Skin epidermis (tissue), 12 donors: ENCODE data around the gene GPX2.
A peak's percentile ranks its signal among the peaks of the same experiment; 100 is the strongest.

Experiments used
- H3K27ac ChIP-seq, 21 experiments: fragments of 200-600 bp; sonication (generic) in 11 of 21; one replicate each; pipeline ENCODE4 v1.5.0; 2020; ENCODE audit warnings: mild to moderate bottlenecking in 3 of 21, inconsistent platforms in 2 of 21, moderate library complexity in 2 of 21
- H3K4me3 ChIP-seq, 7 experiments: fragments of 200-600 bp; sonication (generic) in 2 of 7; one replicate each; pipeline ENCODE4 v1.5.0; 2020; ENCODE audit warnings: inconsistent platforms in 2 of 7, mild to moderate bottlenecking in 2 of 7, moderate library complexity in 1 of 7

GPX2 gene

GRCh38 chr14:64944861-64945260 is 2.3 kb upstream of the GPX2 start:
- Histone ChIP-seq H3K4me3 (no peak overlapping the region), H3K27ac (no peak overlapping the region)

GRCh38 chr14:64944041-64944440 is 1.5 kb upstream of the GPX2 start:
- peak overlapping the region in 3 of 21 experiments; percentile 22 to 68 (median 63) for H3K27ac ChIP-seq
- H3K4me3 ChIP-seq, result no peak overlapping the region

DNA sequence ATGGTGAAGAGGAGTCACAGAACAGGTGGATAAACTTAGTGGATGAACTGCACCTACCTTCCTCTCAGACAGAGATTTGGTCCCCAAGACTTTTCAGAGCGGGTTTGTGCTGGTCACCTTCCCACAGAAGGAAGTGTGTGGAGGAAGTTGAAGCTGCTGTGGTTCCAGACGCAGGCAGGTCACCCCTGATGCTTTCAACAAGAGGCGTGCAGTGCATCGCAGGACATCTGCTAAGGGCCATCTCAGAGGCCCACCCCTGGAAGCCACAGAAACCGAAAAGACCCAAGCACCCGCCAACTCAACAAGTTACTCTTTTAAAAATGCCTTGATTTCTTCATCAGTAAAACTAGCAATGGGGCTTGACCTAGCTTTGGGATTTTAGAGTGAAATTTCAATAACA is 1.0 kb upstream of the GPX2 start:
- Histone ChIP-seq H3K4me3 (no peak overlapping the region), H3K27ac (peak overlapping the region in 7 of 21 experiments; percentile 21 to 73 (median 63))

DNA sequence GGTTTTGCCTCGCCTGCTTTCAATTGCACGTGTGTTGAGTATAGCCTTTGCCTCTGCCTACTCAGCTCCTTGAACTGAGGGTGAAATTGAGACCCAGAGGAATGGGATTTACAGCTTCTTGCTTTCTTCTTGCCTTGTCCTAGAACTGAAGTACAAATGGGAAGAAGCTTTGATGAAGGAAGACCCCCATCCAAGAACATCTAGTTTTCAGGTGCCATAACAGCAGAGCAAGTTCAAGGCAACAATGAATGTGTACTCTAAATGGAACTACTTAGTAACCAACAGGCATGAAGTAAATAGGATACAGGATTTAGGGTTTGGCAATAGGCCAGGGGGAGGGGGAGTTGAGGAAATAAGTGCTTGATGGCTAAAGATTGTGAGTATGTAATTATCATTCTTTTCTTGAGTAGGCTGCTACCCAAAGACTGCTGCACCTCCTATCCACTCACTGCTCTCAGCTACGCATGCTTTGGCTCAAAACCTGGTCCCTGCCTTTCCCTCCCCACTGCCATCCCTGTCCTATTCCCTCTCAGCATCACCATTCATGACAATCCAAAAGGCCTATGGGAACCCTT is 2.1 kb downstream of the GPX2 start:
- no peak overlapping the region for H3K4me3 ChIP-seq

DNA sequence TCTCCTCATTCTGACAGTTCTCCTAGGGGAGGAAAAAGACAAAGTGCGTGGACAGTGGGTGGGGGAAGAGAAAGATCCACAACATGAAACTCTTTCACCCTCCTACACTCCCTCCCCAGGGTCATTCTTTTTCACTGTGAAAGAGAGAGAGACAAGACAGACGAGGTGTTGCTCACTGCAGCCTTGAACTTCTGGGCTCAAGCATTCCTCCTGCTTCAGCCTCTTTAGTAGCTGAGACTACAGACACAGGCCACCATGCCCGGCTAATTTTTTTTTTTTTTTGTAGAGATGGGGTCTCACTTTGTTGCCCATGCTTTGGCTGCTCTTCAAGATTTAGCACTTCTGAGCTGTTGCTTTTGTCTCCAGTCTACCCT is 2.7 kb downstream of the GPX2 start:
- Histone ChIP-seq H3K4me3 (no peak overlapping the region), H3K27ac (no peak overlapping the region)

More for the DNA sequence above, 2.1 kb downstream of the GPX2 start:
- no peak overlapping the region for H3K27ac ChIP-seq

DNA sequence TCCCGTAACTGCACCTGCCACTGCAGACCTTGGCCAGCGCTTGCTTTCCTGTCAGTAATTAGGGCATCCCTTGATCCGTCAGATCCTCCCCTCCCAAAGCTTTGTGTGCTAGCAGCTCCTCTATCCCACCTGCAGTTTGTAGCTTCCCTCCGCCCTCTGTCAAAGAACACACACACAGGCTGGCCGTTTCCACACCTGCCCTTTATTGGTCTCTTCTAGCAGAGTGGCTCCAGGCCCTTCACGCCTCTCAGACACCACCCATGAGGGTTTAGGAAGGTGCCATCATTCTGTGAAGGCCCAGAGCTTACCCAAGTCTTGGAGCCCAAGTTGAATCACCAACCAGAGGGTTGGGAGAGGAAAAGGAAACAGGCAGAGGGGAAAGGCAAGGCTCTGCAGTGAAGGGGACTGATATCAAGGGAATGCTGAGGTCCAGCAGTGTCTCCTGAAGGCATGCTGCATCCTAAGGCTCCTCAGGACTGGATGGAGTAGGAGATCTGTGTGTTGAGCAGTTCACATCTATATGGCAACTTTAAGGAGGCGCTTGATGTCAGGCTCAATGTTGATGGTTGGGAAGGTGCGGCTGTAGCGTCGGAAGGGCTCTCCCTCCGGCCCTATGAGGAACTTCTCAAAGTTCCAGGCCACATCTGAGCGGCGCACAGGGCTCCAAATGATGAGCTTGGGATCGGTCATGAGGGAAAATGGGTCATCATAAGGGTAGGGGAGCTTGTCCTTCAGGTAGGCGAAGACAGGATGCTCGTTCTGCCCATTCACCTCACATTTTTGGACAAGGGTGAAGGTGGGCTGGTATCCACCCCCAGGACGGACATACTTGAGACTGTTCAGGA is 3.4 kb downstream of the GPX2 start:
- Histone ChIP-seq H3K4me3 (no peak overlapping the region), H3K27ac (no peak overlapping the region)

DNA sequence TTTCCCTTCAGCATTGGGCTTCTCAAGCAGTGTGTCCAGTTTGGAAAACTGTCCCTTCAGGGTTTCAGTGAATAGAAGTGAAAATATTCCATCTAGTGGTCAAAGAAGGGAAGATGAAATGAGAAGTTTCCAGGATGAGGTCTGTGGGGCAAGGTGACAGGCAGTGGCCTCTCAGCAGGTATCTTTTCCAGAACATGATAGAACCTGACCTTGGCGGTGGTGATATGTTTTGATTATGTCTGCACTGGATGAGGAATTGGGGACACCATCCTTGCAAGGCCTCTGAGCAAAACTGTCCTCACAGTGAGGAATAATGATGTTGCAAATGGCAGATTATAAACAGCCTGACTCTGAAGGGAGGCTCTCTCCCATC is 4.7 kb downstream of the GPX2 start:
- Histone ChIP-seq H3K27ac (no peak overlapping the region), H3K4me3 (no peak overlapping the region)

DNA sequence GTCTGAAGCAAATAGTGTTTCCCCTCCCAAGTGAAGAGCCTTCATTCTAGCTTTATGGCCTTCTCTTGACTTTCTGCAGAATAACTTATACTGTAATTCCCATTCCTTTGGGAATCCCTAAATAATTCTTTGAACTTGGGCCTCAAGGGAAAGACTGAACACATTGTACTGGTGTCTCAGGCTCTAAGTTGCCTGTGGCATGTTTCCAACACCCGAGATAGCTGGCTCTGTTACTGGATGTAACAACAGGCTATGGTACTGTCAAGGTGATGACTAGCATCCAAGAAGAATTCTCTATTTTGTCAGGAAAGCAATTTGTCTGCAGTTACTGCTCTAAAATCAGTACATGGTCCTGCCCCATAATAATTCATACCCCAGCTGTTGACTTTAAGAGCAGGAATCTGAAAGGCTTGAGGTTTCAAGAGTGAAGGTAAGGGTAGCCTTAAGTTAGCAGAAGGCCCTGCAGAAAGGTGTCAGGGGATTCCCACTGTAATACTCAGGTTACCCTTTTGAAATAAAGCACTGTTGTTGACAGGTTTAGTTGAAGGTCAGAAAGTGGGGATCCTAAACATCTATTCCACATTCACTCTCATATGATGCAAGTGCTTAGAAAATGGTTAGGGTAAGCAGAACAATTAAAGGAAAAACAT is 5.2 kb downstream of the GPX2 start:
- no peak overlapping the region for H3K27ac ChIP-seq
- no peak overlapping the region for H3K4me3 ChIP-seq

GRCh38 chr14:64935508-64935907 is 7.0 kb downstream of the GPX2 start:
- Histone ChIP-seq H3K4me3 (no peak overlapping the region), H3K27ac (peak overlapping the region in 3 of 21 experiments; percentile 6 to 47 (median 9))

GRCh38 chr14:64934338-64934929 is 8.1 kb downstream of the GPX2 start:
- no peak overlapping the region for H3K27ac ChIP-seq
- H3K4me3 ChIP-seq, result no peak overlapping the region

GRCh38 chr14:64932231-64932630 is 10.3 kb downstream of the GPX2 start:
- no peak overlapping the region for H3K27ac ChIP-seq

GRCh38 chr14:64931123-64931522 is 11.4 kb downstream of the GPX2 start:
- peak overlapping the region in 7 of 21 experiments; percentile 3 to 56 (median 28) for H3K27ac ChIP-seq
- H3K4me3 ChIP-seq, result no peak overlapping the region

More at GRCh38 chr14:64932231-64932630, 10.3 kb downstream of the GPX2 start:
- no peak overlapping the region for H3K4me3 ChIP-seq

DNA sequence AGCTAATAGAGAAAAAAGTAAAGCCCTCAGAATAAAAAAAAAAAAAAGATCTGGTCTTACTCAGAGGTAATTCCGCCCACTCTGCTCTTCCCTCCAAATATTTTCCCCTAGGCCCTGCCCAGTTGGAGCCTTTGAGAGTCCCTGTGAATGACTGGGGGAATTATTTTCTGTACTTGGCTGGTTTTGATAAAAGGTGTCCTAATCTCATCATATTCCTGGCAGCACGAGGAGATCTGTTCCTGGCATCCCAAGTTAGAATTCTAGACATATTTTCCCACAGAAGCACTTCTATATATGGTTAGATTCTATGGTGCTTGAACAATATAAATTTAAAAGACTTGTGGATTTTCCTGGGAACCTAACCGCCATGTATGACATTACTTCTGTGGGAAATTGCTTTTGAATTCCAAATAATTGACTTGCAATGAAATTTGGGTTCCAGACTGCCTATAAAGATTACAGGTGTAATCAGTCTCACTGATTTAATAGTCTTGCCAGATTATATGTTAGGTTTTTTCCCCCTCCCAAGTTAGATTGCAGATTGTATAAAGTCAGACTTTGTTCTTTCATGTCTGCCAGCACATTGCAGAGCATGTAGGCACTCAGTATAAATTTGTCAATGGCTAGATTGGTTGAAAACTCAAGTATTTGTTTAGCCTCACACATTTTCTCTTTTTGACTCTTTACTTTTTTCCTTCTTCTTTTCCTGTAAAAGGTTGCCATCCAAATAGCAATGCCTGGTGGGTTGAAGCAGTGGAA is 12.3 kb downstream of the GPX2 start:
- no peak overlapping the region for H3K4me3 ChIP-seq
- peak overlapping the region in 6 of 21 experiments; percentile 35 to 79 (median 56) for H3K27ac ChIP-seq

DNA sequence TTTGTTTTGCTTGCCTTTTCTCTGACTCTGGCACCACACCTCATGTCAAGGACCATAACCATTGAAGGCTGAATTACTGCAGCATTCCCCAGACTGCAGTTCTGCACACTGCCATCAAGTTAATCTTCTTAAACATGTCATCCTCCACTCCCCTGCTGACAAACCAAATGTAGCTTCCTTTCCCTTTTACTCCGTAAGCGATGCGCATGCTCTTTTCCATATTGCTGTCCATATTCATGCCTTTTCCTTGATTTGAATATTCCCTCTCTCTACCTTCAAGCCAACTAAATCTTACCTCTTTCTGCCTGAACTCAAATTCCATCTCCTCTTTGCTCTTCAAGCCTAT is 13.6 kb downstream of the GPX2 start:
- Histone ChIP-seq H3K4me3 (no peak overlapping the region), H3K27ac (peak overlapping the region in 9 of 21 experiments; percentile 1 to 79 (median 52))

- H3K27ac ChIP-seq, result peak overlapping the region in 9 of 21 experiments; percentile 1 to 79 (median 52)
- H3K4me3 ChIP-seq, result no peak overlapping the region
Measured at GRCh38 chr14:64928239-64929013, 14.1 kb downstream of the GPX2 start.

DNA sequence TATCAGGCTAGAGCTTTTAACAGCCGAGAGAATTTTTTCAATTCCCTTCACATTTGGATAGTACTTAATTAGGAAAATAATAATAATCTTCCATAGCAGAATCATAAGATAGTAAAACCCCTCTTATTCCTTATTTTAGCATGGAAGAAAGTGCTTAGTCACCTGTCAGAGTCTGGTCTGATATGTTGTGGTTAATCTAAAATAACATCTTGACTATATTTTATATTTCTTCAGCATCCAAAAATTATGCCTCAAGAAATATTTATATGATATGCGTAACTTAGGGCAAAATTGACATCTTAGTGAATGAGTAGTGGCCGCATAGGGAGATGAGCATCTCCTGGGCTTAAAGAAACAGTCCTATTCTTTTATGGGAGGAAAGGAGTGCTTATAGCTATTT is 15.5 kb downstream of the GPX2 start:
- Histone ChIP-seq H3K4me3 (no peak overlapping the region), H3K27ac (peak overlapping the region in 1 of 21 experiments; percentile 3)

DNA sequence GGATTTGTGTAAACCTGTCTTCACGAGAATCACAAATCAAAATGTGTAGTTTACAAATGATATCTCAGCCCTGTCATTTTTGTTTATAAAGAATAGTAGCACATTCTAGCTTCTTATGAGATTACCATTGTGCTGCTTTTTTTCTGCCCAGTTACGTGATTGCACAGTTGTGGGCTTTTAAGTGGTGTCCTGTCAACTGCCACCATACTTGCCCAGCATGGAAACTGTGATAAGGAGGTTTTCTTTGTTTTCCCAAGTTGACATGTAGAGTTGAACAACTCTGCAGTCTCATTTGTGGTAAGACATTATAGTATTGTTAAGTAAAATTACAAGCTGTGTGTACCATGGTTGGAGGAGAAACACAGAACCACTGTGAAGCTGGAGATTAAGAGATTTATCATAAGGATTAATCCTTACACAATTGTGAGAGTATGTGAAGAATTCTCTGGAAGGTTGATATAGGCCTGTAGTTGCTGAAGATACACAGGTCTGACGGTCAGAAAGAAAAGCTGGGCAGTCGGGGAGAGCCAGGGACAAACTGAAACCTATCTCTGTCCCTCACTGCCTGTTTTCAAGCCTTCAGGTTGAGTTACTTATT is 16.0 kb downstream of the GPX2 start:
- H3K27ac ChIP-seq, result no peak overlapping the region
- H3K4me3 ChIP-seq, result no peak overlapping the region

- H3K27ac ChIP-seq, result no peak overlapping the region
- no peak overlapping the region for H3K4me3 ChIP-seq
Measured at GRCh38 chr14:64923015-64923414, 19.5 kb downstream of the GPX2 start.

DNA sequence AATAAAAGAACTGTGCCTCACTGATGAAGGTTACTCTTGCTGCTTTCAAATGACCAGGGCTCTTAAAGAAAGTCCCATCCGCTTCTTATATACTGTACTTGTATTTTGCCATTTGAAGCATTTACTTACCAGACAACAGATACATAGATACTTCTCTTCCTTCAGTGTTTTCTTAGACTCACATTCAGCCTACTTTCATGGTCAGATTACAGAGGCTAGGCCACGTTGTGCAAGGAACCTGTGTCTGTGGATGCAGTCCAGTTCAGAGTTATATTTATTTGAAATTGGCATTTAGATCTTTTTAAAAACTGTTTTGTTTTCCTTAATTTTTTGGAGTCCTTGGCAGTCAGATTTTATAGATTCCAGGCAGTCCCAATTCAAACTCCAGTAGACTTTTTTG is 22.1 kb downstream of the GPX2 start:
- H3K27ac ChIP-seq, result no peak overlapping the region
- H3K4me3 ChIP-seq, result no peak overlapping the region
